IMR-90 (cell line): ENCODE results near the gene CGNL1. TPM values are rescaled to one million over a fixed set of nuclear protein-coding genes. Genes with fewer than 3 reads are reported as not detected.

Experiments used
- ATAC-seq: fragments of 200-7000 bp; cut with Tn5 transposase; 2 replicates; pipeline ENCODE4 v1.9.1; 2020; ENCODE audit warnings: low read depth, mild to moderate bottlenecking, moderate library complexity
- BruUV-seq: library from RNA; stranded (reverse); fragments of 400-500 nt; replicated peaks from 2 replicates; lab custom pipeline; 2021; lab: Mats Ljungman, UMichigan
- CTCF ChIA-PET: fragments of 300-600 bp; formaldehyde crosslinking; extraction: SDS; loops from one replicate; lab custom pipeline; 2021; ENCODE audit warnings: antibody characterized with exemption; lab: Yijun Ruan, JAX
- POLR2A ChIA-PET: fragments of 300-600 bp; sonication (Branson Sonifier 250); formaldehyde crosslinking; loops from one replicate; lab custom pipeline; 2022; ENCODE audit warnings: antibody characterized with exemption; ENCODE audit not compliant: unreplicated experiment; lab: Charles Lee
- DNase-seq: peaks from one replicate; pipeline ENCODE4 v3.0.0; 2013
- H2AFZ ChIP-seq: replicated peaks from 2 replicates; pipeline ENCODE3; 2013; ENCODE audit warnings: low read length, mild to moderate bottlenecking; ENCODE audit not compliant: poor library complexity
- H2AK5ac ChIP-seq: 2 replicates; pipeline ENCODE4 v1.6.1; 2013; ENCODE audit warnings: low read depth, low read length, inconsistent platforms
- H2AK9ac ChIP-seq: replicated peaks from 2 replicates; pipeline ENCODE3; 2013; ENCODE audit warnings: mild to moderate bottlenecking, low read depth, low read length, moderate library complexity; ENCODE audit not compliant: poor library complexity
- H2BK120ac ChIP-seq: 2 replicates; pipeline ENCODE4 v1.6.1; 2013; ENCODE audit warnings: low read depth, low read length, inconsistent platforms
- H2BK15ac ChIP-seq: 3 replicates; pipeline ENCODE4 v1.6.1; 2013; ENCODE audit warnings: low read depth, low read length, inconsistent platforms
- H2BK20ac ChIP-seq: 2 replicates; pipeline ENCODE4 v1.6.1; 2013; ENCODE audit warnings: low read depth, mild to moderate bottlenecking, inconsistent platforms, low read length, moderate library complexity
- H2BK5ac ChIP-seq: 2 replicates; pipeline ENCODE4 v1.6.1; 2013; ENCODE audit warnings: mild to moderate bottlenecking, low read depth, low read length, inconsistent platforms; ENCODE audit not compliant: poor library complexity, severe bottlenecking
- H3K14ac ChIP-seq: replicated peaks from 2 replicates; pipeline ENCODE4 v1.6.1; 2013; ENCODE audit warnings: low read depth, low read length, inconsistent platforms
- H3K18ac ChIP-seq: 2 replicates; pipeline ENCODE4 v1.6.1; 2013; ENCODE audit warnings: low read depth, low read length, control low read depth
- H3K23ac ChIP-seq: 2 replicates; pipeline ENCODE4 v1.6.1; 2013; ENCODE audit warnings: low read depth, low read length, inconsistent platforms
- H3K27ac ChIP-seq: 2 replicates; pipeline ENCODE4 v1.5.1; 2013; ENCODE audit warnings: mild to moderate bottlenecking, control low read depth, low read length; ENCODE audit not compliant: insufficient read depth
- H3K27me3 ChIP-seq: 2 replicates; pipeline ENCODE4 v1.6.1; 2013; ENCODE audit warnings: low read length; ENCODE audit not compliant: control insufficient read depth, insufficient read depth
- H3K36me3 ChIP-seq: 2 replicates; pipeline ENCODE4 v1.6.1; 2013; ENCODE audit warnings: low read length, mixed read lengths; ENCODE audit not compliant: control insufficient read depth, insufficient read depth
- H3K4ac ChIP-seq: 2 replicates; pipeline ENCODE4 v1.6.1; 2013; ENCODE audit warnings: low read depth, low read length, inconsistent platforms
- H3K4me1 ChIP-seq: 2 replicates; pipeline ENCODE4 v1.6.1; 2013; ENCODE audit warnings: low read length, mixed read lengths; ENCODE audit not compliant: control insufficient read depth, insufficient read depth
- H3K4me2 ChIP-seq: 2 replicates; pipeline ENCODE4 v1.6.1; 2013; ENCODE audit warnings: low read depth, mild to moderate bottlenecking, control low read depth, low read length, moderate library complexity
- H3K4me3 ChIP-seq: 2 replicates; pipeline ENCODE4 v1.5.1; 2013; ENCODE audit warnings: low read depth, mild to moderate bottlenecking, control low read depth, low read length, moderate library complexity; ENCODE audit not compliant: insufficient read depth
- H3K56ac ChIP-seq: 2 replicates; pipeline ENCODE4 v1.6.1; 2013; ENCODE audit warnings: low read length, inconsistent platforms; ENCODE audit not compliant: insufficient read depth; ENCODE audit errors: extremely low read depth
- H3K79me1 ChIP-seq, 2 experiments: 2 replicates each; pipeline ENCODE4 v1.6.1; 2013; ENCODE audit warnings: low read length in 2 of 2, inconsistent platforms in 1 of 2, low read depth in 1 of 2
- H3K9ac ChIP-seq: 2 replicates; pipeline ENCODE4 v1.6.1; 2013; ENCODE audit warnings: low read depth, low read length, control low read depth
- H3K9me1 ChIP-seq: 2 replicates; pipeline ENCODE4 v1.6.1; 2013; ENCODE audit warnings: low read length, inconsistent platforms; ENCODE audit not compliant: insufficient read depth
- H3K9me3 ChIP-seq: 2 replicates; pipeline ENCODE4 v1.6.1; 2013; ENCODE audit warnings: low read length; ENCODE audit not compliant: control insufficient read depth, insufficient read depth
- H4K20me1 ChIP-seq: 2 replicates; pipeline ENCODE4 v1.6.1; 2013; ENCODE audit warnings: low read length, inconsistent platforms; ENCODE audit not compliant: insufficient read depth
- H4K5ac ChIP-seq: 2 replicates; pipeline ENCODE4 v1.6.1; 2013; ENCODE audit warnings: mild to moderate bottlenecking, low read depth, low read length, control low read depth
- H4K8ac ChIP-seq, 2 experiments: 2 replicates each; pipeline ENCODE4 v1.6.1; 2013; ENCODE audit warnings: low read depth in 2 of 2, low read length in 2 of 2, control low read depth in 1 of 2, inconsistent platforms in 1 of 2
- H4K91ac ChIP-seq: 2 replicates; pipeline ENCODE4 v1.6.1; 2013; ENCODE audit warnings: low read depth, low read length, inconsistent platforms; ENCODE audit not compliant: insufficient read depth
- BHLHE40 ChIP-seq: fragments of 150-350 bp; IDR thresholded peaks from 2 replicates; pipeline ENCODE4 v1.6.1; 2016; ENCODE audit warnings: mild to moderate bottlenecking, low read depth, low read length
- CEBPB ChIP-seq: IDR thresholded peaks from 2 replicates; pipeline ENCODE4 v1.6.1; 2012; ENCODE audit warnings: low read depth, low read length, improper control_type of control experiment
- CHD1 ChIP-seq: IDR thresholded peaks from 2 replicates; pipeline ENCODE4 v1.6.1; 2012; ENCODE audit warnings: low read depth, low read length, improper control_type of control experiment
- FOS ChIP-seq: fragments of 150-350 bp; IDR thresholded peaks from 2 replicates; pipeline ENCODE4 v1.6.1; 2016; ENCODE audit warnings: low read depth, low read length
- MAZ ChIP-seq: IDR thresholded peaks from 2 replicates; pipeline ENCODE4 v1.6.1; 2012; ENCODE audit warnings: low read depth, mild to moderate bottlenecking, low read length, improper control_type of control experiment, moderate library complexity, borderline replicate concordance
- MXI1 ChIP-seq: IDR thresholded peaks from 2 replicates; pipeline ENCODE4 v1.6.1; 2012; ENCODE audit warnings: low read depth, mild to moderate bottlenecking, low read length, moderate library complexity, borderline replicate concordance
- POLR2A ChIP-seq: IDR thresholded peaks from 2 replicates; pipeline ENCODE4 v1.6.1; 2012; ENCODE audit warnings: mild to moderate bottlenecking, low read depth, low read length
- RAD21 ChIP-seq: IDR thresholded peaks from 2 replicates; pipeline ENCODE4 v1.6.1; 2012; ENCODE audit warnings: low read length, improper control_type of control experiment
- RFX5 ChIP-seq: IDR thresholded peaks from 2 replicates; pipeline ENCODE4 v1.8.0; 2012; ENCODE audit warnings: low read depth, mild to moderate bottlenecking, low read length, moderate library complexity
- WGBS, 2 experiments: methylation state at CpG; one replicate each; pipeline versions ENCODE4 v1.1.5 to v1.1.7; 2013; ENCODE audit warnings: missing lambda C conversion rate in 2 of 2; ENCODE audit not compliant: insufficient read length in 1 of 2; ENCODE audit errors: extremely low coverage in 2 of 2; 5-methylcytosine and 5-hydroxymethylcytosine counted together
- dilution Hi-C: fragments of 300-500 bp; cut with HindIII; formaldehyde crosslinking; loops from one replicate; pipeline ENCODE4 v1.14.3; 2018; ENCODE audit warnings: low sequenced_read_pairs; ENCODE audit not compliant: unreplicated experiment
- in situ Hi-C: fragments of 300-500 bp; cut with MboI; formaldehyde crosslinking; loops from 3 replicates; pipeline ENCODE4 v1.14.3; 2019; ENCODE audit warnings: low sequenced_read_pairs, inconsistent platforms, mixed read lengths
- intact Hi-C: fragments of 100-400 bp; cut with micrococcal nuclease; formaldehyde crosslinking; loops from 2 replicates; pipeline ENCODE4 v1.10.0; 2022
- polyA plus RNA-seq, 3 experiments: library from polyadenylated mRNA; depleted of rRNA; stranded (reverse); fragments of >200 nt; gene quantifications; 2 replicates each; pipeline ENCODE4 v1.2.3, GENCODE V29; 2012; ENCODE audit warnings: low replicate concordance in 1 of 3
- total RNA-seq: library from RNA; depleted of rRNA; stranded (reverse); fragments of >200 nt; gene quantifications from 2 replicates; pipeline ENCODE4 v1.2.3, GENCODE V29; 2012
- TF ChIP-seq, protein P1 (sequence below): fragments of 150-350 bp; IDR thresholded peaks from 2 replicates; pipeline ENCODE4 v1.6.1; 2016; ENCODE audit warnings: low read depth, mild to moderate bottlenecking, low read length, moderate library complexity, borderline replicate concordance

Gene CGNL1
- total and polyA plus RNA-seq, 2 of the 4 experiments (the other 2 are of a cell fraction) = 0.07 to 0.18 TPM

GRCh38 chr15:57384024-57384423 lies 7.7 kb downstream of the CGNL1 start:
- ATAC-seq = no peak
- dilution Hi-C loops = no loop called here
- H3K9me1 ChIP-seq = no peaks in the 10 kb centered on the region
- peaks cover 46% of the 10 kb centered on the region for H3K27me3 ChIP-seq
- no peak for DNase-seq
- H3K36me3 ChIP-seq = no peaks in the 10 kb centered on the region
- intact Hi-C loops = no loop called here
- H3K4me3 ChIP-seq = no peak overlapping the region
- peaks cover 3% of the 10 kb centered on the region for H3K4me1 ChIP-seq
- H3K79me1 ChIP-seq = no peaks in the 10 kb centered on the region
- no peak overlapping the region for H3K9ac ChIP-seq
- H2AK5ac ChIP-seq = no peak overlapping the region
- H4K20me1 ChIP-seq = no peaks in the 10 kb centered on the region
- in situ Hi-C loops = no loop called here
- no peak overlapping the region for H3K4ac ChIP-seq
- H4K8ac ChIP-seq = no peak overlapping the region
- no peak overlapping the region for H4K5ac ChIP-seq
- ChIA-PET CTCF (no interaction called here), POLR2A (no interaction called here)
- H3K9me3 ChIP-seq = no peaks in the 10 kb centered on the region
- H3K27ac ChIP-seq = no peak overlapping the region
- H3K23ac ChIP-seq = no peak overlapping the region
- no peak overlapping the region for H2BK5ac ChIP-seq
- BruUV-seq = no TSS peak
- H3K4me2 ChIP-seq = no peak overlapping the region
- no CpG with 5 or more reads among the region's 2 CpGs for WGBS, 2 experiments
- no peak overlapping the region for H2AK9ac ChIP-seq
- no peak overlapping the region for H3K14ac ChIP-seq
- no peak overlapping the region for H2AFZ ChIP-seq
- H2BK15ac ChIP-seq = no peak overlapping the region
- H3K56ac ChIP-seq = no peak overlapping the region
- no peak overlapping the region for H2BK20ac ChIP-seq
- H3K18ac ChIP-seq = no peak overlapping the region
- no peak overlapping the region for H4K91ac ChIP-seq
- TF ChIP-seq MXI1 (no peak), POLR2A (no peak), RAD21 (no peak), BHLHE40 (no peak), FOS (no peak), CEBPB (no peak), RFX5 (no peak), CHD1 (no peak), MAZ (no peak)
- TF ChIP-seq, protein P1, sequence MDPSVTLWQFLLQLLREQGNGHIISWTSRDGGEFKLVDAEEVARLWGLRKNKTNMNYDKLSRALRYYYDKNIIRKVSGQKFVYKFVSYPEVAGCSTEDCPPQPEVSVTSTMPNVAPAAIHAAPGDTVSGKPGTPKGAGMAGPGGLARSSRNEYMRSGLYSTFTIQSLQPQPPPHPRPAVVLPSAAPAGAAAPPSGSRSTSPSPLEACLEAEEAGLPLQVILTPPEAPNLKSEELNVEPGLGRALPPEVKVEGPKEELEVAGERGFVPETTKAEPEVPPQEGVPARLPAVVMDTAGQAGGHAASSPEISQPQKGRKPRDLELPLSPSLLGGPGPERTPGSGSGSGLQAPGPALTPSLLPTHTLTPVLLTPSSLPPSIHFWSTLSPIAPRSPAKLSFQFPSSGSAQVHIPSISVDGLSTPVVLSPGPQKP = no peak
- H2BK120ac ChIP-seq = no peak overlapping the region
